Progenitor cell of endocrine pancreas (in vitro differentiated cells): ENCODE data around the gene SCAP. TPM values are rescaled to one million over a fixed set of nuclear protein-coding genes. Genes with fewer than 3 reads are reported as not detected.

Experiments used
- DNase-seq: peaks from one replicate; pipeline ENCODE4 v3.0.0; 2021; ENCODE audit warnings: low spot score; ENCODE audit not compliant: unreplicated experiment
- H3K27ac Mint-ChIP-seq: 2 replicates; pipeline ENCODE4 v1.8.0; 2021; ENCODE audit warnings: mild to moderate bottlenecking, moderate library complexity, mixed read lengths
- H3K27me3 Mint-ChIP-seq: 2 replicates; pipeline ENCODE4 v1.8.0; 2021; ENCODE audit warnings: mixed read lengths
- H3K36me3 Mint-ChIP-seq: 2 replicates; pipeline ENCODE4 v1.8.0; 2022; ENCODE audit warnings: mixed read lengths; ENCODE audit not compliant: insufficient read depth
- H3K4me1 Mint-ChIP-seq: 2 replicates; pipeline ENCODE4 v1.8.0; 2021; ENCODE audit warnings: low read depth, mixed read lengths
- H3K4me3 Mint-ChIP-seq: 2 replicates; pipeline ENCODE4 v1.8.0; 2021; ENCODE audit warnings: low read depth, mild to moderate bottlenecking, moderate library complexity, mixed read lengths
- H3K9me3 Mint-ChIP-seq: 2 replicates; pipeline ENCODE4 v1.8.0; 2021; ENCODE audit warnings: low read depth, mixed read lengths
- total RNA-seq: library from RNA; stranded (reverse); gene quantifications from 2 replicates; pipeline ENCODE4 v1.2.1, GENCODE V29; 2021
- TF ChIP-seq, protein P1 (sequence below): fragments of 200-600 bp; sonication (generic); IDR thresholded peaks from one replicate; pipeline ENCODE4 v1.5.0; 2021; ENCODE audit warnings: antibody characterized with exemption, mild to moderate bottlenecking; ENCODE audit not compliant: unreplicated experiment

The SCAP gene
- total RNA-seq, 1 donor from 2014 or later, result 140 TPM

DNA sequence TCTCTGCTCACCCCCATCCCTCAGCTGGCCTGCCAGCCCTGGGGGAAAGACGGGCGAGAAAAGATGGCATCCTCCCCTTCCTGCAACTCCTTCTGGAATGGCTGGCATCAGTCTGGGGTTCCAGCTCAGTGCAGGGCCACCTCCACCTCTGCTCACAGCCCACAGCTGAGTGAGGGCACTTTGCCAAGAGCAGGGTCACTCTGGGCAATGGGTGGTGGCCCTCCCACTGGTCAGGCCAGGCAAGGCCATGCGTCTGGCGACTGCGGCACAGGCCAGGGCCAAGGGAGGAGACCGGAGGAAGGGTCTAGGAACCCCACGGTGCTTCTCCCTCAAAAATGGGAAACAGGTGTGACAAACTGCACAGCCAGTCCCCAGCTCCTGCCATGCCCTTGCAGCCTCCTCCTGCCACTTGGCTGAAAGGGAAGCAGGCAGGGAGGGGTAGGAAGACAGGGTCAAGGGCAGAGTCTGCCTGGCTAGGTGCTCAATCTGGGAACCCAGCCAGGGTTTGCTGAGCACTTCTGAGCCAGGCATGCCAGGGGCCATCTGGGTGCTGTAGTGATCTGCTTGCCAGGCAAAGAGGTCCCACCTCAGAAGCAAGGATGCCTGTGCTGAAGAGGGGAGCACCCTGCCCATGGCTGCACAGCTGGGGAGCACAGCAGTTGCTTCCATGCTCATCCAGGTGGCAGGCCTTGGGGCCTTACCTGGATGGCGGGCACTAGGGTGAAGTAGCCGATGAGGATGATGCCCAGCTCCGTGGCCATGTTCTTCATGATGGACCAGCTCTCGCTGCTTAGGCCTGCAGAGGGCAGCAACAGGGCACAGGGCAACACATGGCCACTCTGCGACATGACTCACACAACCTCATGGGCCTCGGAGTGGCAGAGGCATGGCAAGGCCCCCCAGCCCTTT lies 53.7 kb downstream of the SCAP start:
- DNase-seq, result no peak
- Mint-ChIP-seq H3K4me1 (peaks cover 9% of the 10 kb centered on the region), H3K27me3 (no peaks in the 10 kb centered on the region), H3K27ac (no peak overlapping the region), H3K9me3 (no peaks in the 10 kb centered on the region), H3K4me3 (no peak overlapping the region), H3K36me3 (peaks cover 8% of the 10 kb centered on the region)
- TF ChIP-seq, protein P1, sequence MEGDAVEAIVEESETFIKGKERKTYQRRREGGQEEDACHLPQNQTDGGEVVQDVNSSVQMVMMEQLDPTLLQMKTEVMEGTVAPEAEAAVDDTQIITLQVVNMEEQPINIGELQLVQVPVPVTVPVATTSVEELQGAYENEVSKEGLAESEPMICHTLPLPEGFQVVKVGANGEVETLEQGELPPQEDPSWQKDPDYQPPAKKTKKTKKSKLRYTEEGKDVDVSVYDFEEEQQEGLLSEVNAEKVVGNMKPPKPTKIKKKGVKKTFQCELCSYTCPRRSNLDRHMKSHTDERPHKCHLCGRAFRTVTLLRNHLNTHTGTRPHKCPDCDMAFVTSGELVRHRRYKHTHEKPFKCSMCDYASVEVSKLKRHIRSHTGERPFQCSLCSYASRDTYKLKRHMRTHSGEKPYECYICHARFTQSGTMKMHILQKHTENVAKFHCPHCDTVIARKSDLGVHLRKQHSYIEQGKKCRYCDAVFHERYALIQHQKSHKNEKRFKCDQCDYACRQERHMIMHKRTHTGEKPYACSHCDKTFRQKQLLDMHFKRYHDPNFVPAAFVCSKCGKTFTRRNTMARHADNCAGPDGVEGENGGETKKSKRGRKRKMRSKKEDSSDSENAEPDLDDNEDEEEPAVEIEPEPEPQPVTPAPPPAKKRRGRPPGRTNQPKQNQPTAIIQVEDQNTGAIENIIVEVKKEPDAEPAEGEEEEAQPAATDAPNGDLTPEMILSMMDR, result peak; percentile 17

DNA sequence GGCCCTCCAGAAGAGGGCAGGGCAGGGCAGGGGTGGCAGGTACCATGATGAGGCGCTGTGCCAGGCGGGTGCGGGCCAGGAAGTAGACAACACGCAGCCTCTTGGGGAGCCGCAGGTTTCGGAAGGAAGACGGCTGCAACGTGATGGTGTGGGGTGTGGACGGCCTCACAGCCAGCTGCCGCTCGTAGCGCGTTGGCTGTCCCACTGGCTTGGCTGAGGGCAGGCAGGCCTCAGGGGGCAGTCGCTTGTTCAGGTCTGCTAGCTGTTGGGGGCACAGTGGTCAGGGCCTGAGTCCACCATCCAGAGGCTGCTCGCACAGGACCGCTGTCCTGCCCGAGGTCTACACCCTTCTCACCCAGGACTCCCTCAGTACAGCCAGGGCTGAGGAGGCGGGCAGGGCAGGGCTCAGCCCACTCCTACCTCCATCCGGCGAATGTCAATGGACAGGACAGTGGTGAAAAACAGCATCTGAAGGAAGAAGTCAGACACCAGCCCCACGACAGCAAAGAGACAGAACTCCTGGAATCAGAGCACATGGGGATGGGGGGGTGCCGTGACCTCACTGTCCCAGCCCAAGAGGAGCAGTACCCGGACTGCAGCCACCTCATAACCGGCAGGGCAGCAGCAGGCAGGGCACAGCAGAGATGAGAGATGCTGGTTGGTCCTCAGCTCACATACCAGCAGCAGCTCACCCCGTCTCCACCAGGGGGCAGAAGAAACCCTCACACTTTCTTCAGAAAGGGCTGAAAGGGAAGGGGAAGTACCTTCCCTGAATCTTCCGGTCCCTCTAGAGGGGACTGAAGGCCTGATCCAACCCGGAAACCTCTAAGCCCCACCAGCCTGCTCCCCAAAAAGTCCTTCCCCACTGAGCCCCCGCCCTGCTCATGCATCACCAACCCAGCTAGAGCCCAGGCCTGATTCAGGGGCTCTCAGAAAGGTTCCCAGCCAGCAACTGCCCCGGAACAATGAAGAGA lies 54.9 kb downstream of the SCAP start:
- Mint-ChIP-seq H3K4me3 (no peak overlapping the region), H3K36me3 (peaks cover 16% of the 10 kb centered on the region), H3K27ac (peak overlapping the region; percentile 95), H3K27me3 (no peaks in the 10 kb centered on the region), H3K9me3 (no peaks in the 10 kb centered on the region), H3K4me1 (peaks cover 9% of the 10 kb centered on the region)
- TF ChIP-seq, protein P1, result peak; percentile 88
- DNase-seq, result peak; percentile 82

DNA sequence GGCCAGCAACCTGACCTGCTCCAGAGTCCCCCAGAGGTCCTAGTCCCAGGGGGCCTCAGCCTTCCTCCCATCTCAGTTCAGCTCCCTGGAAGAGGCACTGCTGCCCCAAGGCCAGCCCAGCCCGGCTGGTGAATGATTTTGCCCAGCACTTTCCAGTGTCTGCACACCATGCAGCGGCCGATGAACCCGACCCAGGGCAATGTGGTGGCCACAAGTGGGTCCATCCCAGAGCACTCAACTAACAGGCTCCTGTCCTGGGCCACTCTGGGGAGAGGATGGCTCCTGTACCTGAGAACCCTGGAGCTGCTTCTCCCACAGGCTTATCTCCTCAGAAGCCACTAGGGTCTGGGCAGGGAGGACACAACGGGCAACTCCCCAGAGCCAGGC lies 55.7 kb downstream of the SCAP start:
- DNase-seq, result no peak
- H3K27me3 Mint-ChIP-seq, result no peaks in the 10 kb centered on the region
- peaks cover 20% of the 10 kb centered on the region for H3K36me3 Mint-ChIP-seq
- peaks cover 8% of the 10 kb centered on the region for H3K4me1 Mint-ChIP-seq
- H3K27ac Mint-ChIP-seq, result peak overlapping the region; percentile 59
- H3K9me3 Mint-ChIP-seq, result no peaks in the 10 kb centered on the region
- TF ChIP-seq, protein P1, result no peak
- H3K4me3 Mint-ChIP-seq, result no peak overlapping the region

DNA sequence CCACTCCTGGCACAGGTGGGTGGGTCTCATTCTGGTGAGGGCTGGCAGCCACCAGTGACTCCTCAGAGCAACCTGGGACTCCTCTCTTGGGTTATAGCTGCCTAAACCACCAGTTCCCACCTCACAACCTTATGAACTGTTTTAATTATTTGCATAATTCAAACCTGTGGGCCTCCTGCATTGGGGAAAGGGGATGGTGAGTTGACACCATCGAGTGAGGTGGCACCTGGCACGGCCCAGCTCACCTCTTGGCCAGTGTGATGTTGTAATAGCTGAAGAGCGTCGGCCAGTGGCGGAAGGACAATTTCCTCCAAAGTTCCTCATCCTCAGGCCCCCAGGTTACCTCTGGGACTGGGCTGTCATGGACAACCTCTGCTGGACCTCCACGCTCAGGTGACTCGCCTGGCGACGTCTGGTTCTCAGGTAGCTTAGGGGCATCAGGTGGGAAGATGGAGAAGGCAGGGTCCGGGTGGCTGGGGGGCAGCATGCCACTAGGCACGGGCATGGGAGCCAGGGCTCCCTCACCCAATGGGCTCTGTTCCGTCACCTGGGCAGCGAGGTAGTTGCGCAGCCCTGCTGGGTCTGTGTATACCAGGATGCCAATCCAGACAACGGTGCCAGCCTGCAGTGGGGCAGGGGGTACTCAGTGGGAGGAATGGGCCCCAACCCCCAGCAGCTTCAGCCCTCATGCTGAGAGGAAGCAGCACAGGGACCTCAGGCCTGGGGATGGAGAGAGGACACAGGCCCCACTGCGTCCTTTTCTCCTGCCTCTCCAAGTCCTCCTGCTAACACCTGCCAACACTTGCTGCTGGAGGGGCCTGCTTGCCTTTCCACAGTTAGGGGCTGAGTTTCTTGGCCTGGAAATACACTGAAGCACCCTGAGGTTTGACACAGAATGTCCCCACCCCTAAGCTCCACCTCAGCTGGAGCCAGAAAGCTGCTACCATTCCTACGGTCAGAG lies 56.4 kb downstream of the SCAP start:
- DNase-seq, result no peak
- H3K27ac Mint-ChIP-seq, result peak overlapping the region; percentile 89
- peaks cover 2% of the 10 kb centered on the region for H3K4me1 Mint-ChIP-seq
- TF ChIP-seq, protein P1, result no peak
- no peak overlapping the region for H3K4me3 Mint-ChIP-seq
- no peaks in the 10 kb centered on the region for H3K27me3 Mint-ChIP-seq
- peaks cover 19% of the 10 kb centered on the region for H3K36me3 Mint-ChIP-seq
- H3K9me3 Mint-ChIP-seq, result no peaks in the 10 kb centered on the region
